ENCODE measurements around the gene NID2.

Gene NID2

GRCh38 chr14:52112336-52113018 lies 43.6 kb upstream of the NID2 start:
- H3K4me2 ChIP-seq (ENCODE audit: low read length), result no peak overlapping the region
- H3K9ac ChIP-seq (ENCODE audit: low read length), result no peak overlapping the region
- H3K14ac ChIP-seq (ENCODE audit: low read length), result no peak overlapping the region
- H3K79me2 ChIP-seq (ENCODE audit: control insufficient read depth, insufficient read depth, low read length, poor library complexity), result no peaks in the 10 kb centered on the region
- no peak overlapping the region for H3K4me3 ChIP-seq (ENCODE audit: low read depth, low read length)
- DNase-seq, result peak; percentile 58 to 76
- H2BK12ac ChIP-seq (ENCODE audit: low read length), result no peak overlapping the region
- no peak overlapping the region for H2AFZ ChIP-seq (ENCODE audit: insufficient read depth, low read length, poor library complexity)
- H4K91ac ChIP-seq (ENCODE audit: low read depth, low read length), result no peak overlapping the region
- no peak overlapping the region for H4K12ac ChIP-seq (ENCODE audit: low read depth, low read length)
- no peak overlapping the region for H2BK5ac ChIP-seq (ENCODE audit: low read depth, low read length, poor library complexity)
- H3K4ac ChIP-seq (ENCODE audit: low read depth, low read length), result no peak overlapping the region
- no peaks in the 10 kb centered on the region for H3K4me1 ChIP-seq (ENCODE audit: control insufficient read depth in 1 of 2, insufficient read depth in 2 of 2, low read length in 2 of 2)
- H3K23ac ChIP-seq (ENCODE audit: low read length), result no peak overlapping the region
- H3K27me3 ChIP-seq (ENCODE audit: insufficient read depth, low read length), result no peaks in the 10 kb centered on the region
- peaks cover under 1% of the 10 kb centered on the region for H3K9me3 ChIP-seq (ENCODE audit: insufficient read depth, low read depth, low read length)
- no peaks in the 10 kb centered on the region for H3K36me3 ChIP-seq (ENCODE audit: control insufficient read depth in 1 of 2, insufficient read depth in 2 of 2, low read length in 2 of 2)
- no peaks in the 10 kb centered on the region for H3K79me1 ChIP-seq (ENCODE audit: low read length)
- H2AK5ac ChIP-seq (ENCODE audit: low read length), result no peak overlapping the region
- no peak overlapping the region for H2BK120ac ChIP-seq (ENCODE audit: insufficient read depth, low read length, poor library complexity)
- H4K8ac ChIP-seq (ENCODE audit: low read depth, low read length), result no peak overlapping the region
- no peak overlapping the region for H3K27ac ChIP-seq (ENCODE audit: low read depth, low read length)
- H3K18ac ChIP-seq (ENCODE audit: low read length), result no peak overlapping the region

- Histone ChIP-seq H3K14ac (ENCODE audit: low read length) (no peak overlapping the region), H3K9me3 (ENCODE audit: insufficient read depth, low read depth, low read length) (no peaks in the 10 kb centered on the region), H4K91ac (ENCODE audit: low read depth, low read length) (no peak overlapping the region), H2BK12ac (ENCODE audit: low read length) (no peak overlapping the region), H3K36me3 (ENCODE audit: control insufficient read depth in 1 of 2, insufficient read depth in 2 of 2, low read length in 2 of 2) (no peaks in the 10 kb centered on the region), H2BK5ac (ENCODE audit: low read depth, low read length, poor library complexity) (no peak overlapping the region), H4K12ac (ENCODE audit: low read depth, low read length) (no peak overlapping the region), H3K4me1 (ENCODE audit: control insufficient read depth in 1 of 2, insufficient read depth in 2 of 2, low read length in 2 of 2) (no peaks in the 10 kb centered on the region), H2BK120ac (ENCODE audit: insufficient read depth, low read length, poor library complexity) (no peak overlapping the region), H2AK5ac (ENCODE audit: low read length) (no peak overlapping the region), H3K4ac (ENCODE audit: low read depth, low read length) (no peak overlapping the region), H3K23ac (ENCODE audit: low read length) (no peak overlapping the region), H3K18ac (ENCODE audit: low read length) (no peak overlapping the region), H4K8ac (ENCODE audit: low read depth, low read length) (no peak overlapping the region), H3K79me1 (ENCODE audit: low read length) (no peaks in the 10 kb centered on the region), H3K79me2 (ENCODE audit: control insufficient read depth, insufficient read depth, low read length, poor library complexity) (no peaks in the 10 kb centered on the region), H3K27me3 (ENCODE audit: insufficient read depth, low read length) (no peaks in the 10 kb centered on the region), H3K4me3 (ENCODE audit: low read depth, low read length) (no peak overlapping the region), H3K27ac (ENCODE audit: low read depth, low read length) (no peak overlapping the region), H3K9ac (ENCODE audit: low read length) (no peak overlapping the region), H2AFZ (ENCODE audit: insufficient read depth, low read length, poor library complexity) (no peak overlapping the region), H3K4me2 (ENCODE audit: low read length) (no peak overlapping the region)
- WGBS (ENCODE audit: extremely low coverage, insufficient coverage, insufficient read length), result no CpG with 5 or more reads among the region's 4 CpGs
- peak; percentile 66 to 97 for DNase-seq
These were observed 42.7 kb upstream of the NID2 start for GRCh38 chr14:52111583-52111982.

- H3K9ac ChIP-seq (ENCODE audit: low read length), result no peak overlapping the region
- H3K14ac ChIP-seq (ENCODE audit: low read length), result no peak overlapping the region
- no peaks in the 10 kb centered on the region for H3K27me3 ChIP-seq (ENCODE audit: insufficient read depth, low read length)
- H2BK5ac ChIP-seq (ENCODE audit: low read depth, low read length, poor library complexity), result no peak overlapping the region
- H3K79me2 ChIP-seq (ENCODE audit: control insufficient read depth, insufficient read depth, low read length, poor library complexity), result no peaks in the 10 kb centered on the region
- WGBS (ENCODE audit: extremely low coverage, insufficient coverage, insufficient read length), result no CpG with 5 or more reads among the region's 5 CpGs
- no peak overlapping the region for H3K4ac ChIP-seq (ENCODE audit: low read depth, low read length)
- no peak overlapping the region for H4K91ac ChIP-seq (ENCODE audit: low read depth, low read length)
- no peak overlapping the region for H2AK5ac ChIP-seq (ENCODE audit: low read length)
- H2AFZ ChIP-seq (ENCODE audit: insufficient read depth, low read length, poor library complexity), result no peak overlapping the region
- no peaks in the 10 kb centered on the region for H3K9me3 ChIP-seq (ENCODE audit: insufficient read depth, low read depth, low read length)
- H2BK120ac ChIP-seq (ENCODE audit: insufficient read depth, low read length, poor library complexity), result no peak overlapping the region
- H3K4me2 ChIP-seq (ENCODE audit: low read length), result no peak overlapping the region
- no peak overlapping the region for H4K12ac ChIP-seq (ENCODE audit: low read depth, low read length)
- H3K4me1 ChIP-seq (ENCODE audit: control insufficient read depth in 1 of 2, insufficient read depth in 2 of 2, low read length in 2 of 2), result no peaks in the 10 kb centered on the region
- H2BK12ac ChIP-seq (ENCODE audit: low read length), result no peak overlapping the region
- peak in 1 of 2 donors; percentile 84 for DNase-seq
- H4K8ac ChIP-seq (ENCODE audit: low read depth, low read length), result no peak overlapping the region
- no peaks in the 10 kb centered on the region for H3K79me1 ChIP-seq (ENCODE audit: low read length)
- no peak overlapping the region for H3K18ac ChIP-seq (ENCODE audit: low read length)
- H3K27ac ChIP-seq (ENCODE audit: low read depth, low read length), result no peak overlapping the region
- no peak overlapping the region for H3K4me3 ChIP-seq (ENCODE audit: low read depth, low read length)
- H3K36me3 ChIP-seq (ENCODE audit: control insufficient read depth in 1 of 2, insufficient read depth in 2 of 2, low read length in 2 of 2), result no peaks in the 10 kb centered on the region
- no peak overlapping the region for H3K23ac ChIP-seq (ENCODE audit: low read length)
These were observed 41.7 kb upstream of the NID2 start for GRCh38 chr14:52110441-52111086.

- no peaks in the 10 kb centered on the region for H3K9me3 ChIP-seq (ENCODE audit: insufficient read depth, low read depth, low read length)
- no peak overlapping the region for H3K9ac ChIP-seq (ENCODE audit: low read length)
- H3K14ac ChIP-seq (ENCODE audit: low read length), result no peak overlapping the region
- H3K36me3 ChIP-seq (ENCODE audit: control insufficient read depth in 1 of 2, insufficient read depth in 2 of 2, low read length in 2 of 2), result no peaks in the 10 kb centered on the region
- no peak overlapping the region for H3K4me2 ChIP-seq (ENCODE audit: low read length)
- H3K18ac ChIP-seq (ENCODE audit: low read length), result no peak overlapping the region
- no peaks in the 10 kb centered on the region for H3K27me3 ChIP-seq (ENCODE audit: insufficient read depth, low read length)
- no peak overlapping the region for H2BK5ac ChIP-seq (ENCODE audit: low read depth, low read length, poor library complexity)
- H3K23ac ChIP-seq (ENCODE audit: low read length), result no peak overlapping the region
- no peak overlapping the region for H3K4me3 ChIP-seq (ENCODE audit: low read depth, low read length)
- H3K4me1 ChIP-seq (ENCODE audit: control insufficient read depth in 1 of 2, insufficient read depth in 2 of 2, low read length in 2 of 2), result no peaks in the 10 kb centered on the region
- H2AK5ac ChIP-seq (ENCODE audit: low read length), result no peak overlapping the region
- no peak overlapping the region for H3K27ac ChIP-seq (ENCODE audit: low read depth, low read length)
- no peak overlapping the region for H3K4ac ChIP-seq (ENCODE audit: low read depth, low read length)
- H4K12ac ChIP-seq (ENCODE audit: low read depth, low read length), result no peak overlapping the region
- H3K79me2 ChIP-seq (ENCODE audit: control insufficient read depth, insufficient read depth, low read length, poor library complexity), result no peaks in the 10 kb centered on the region
- no CpG with 5 or more reads among the region's 1 CpG for WGBS (ENCODE audit: extremely low coverage, insufficient coverage, insufficient read length)
- no peak overlapping the region for H4K8ac ChIP-seq (ENCODE audit: low read depth, low read length)
- no peaks in the 10 kb centered on the region for H3K79me1 ChIP-seq (ENCODE audit: low read length)
- no peak overlapping the region for H2BK120ac ChIP-seq (ENCODE audit: insufficient read depth, low read length, poor library complexity)
- DNase-seq, result no peak
- no peak overlapping the region for H2AFZ ChIP-seq (ENCODE audit: insufficient read depth, low read length, poor library complexity)
- H4K91ac ChIP-seq (ENCODE audit: low read depth, low read length), result no peak overlapping the region
- no peak overlapping the region for H2BK12ac ChIP-seq (ENCODE audit: low read length)
These were observed 40.0 kb upstream of the NID2 start for GRCh38 chr14:52108823-52109222.
